ENCODE measurements around the gene COL4A5.

The COL4A5 gene

GRCh38 chrX:108484251-108484650 is 44.6 kb downstream of the COL4A5 start:
- H3K4me3 ChIP-seq (ENCODE audit: low read length): no peak overlapping the region
- no peaks in the 10 kb centered on the region for H3K36me3 ChIP-seq (ENCODE audit: insufficient read depth, low read length)
- H2AFZ ChIP-seq (ENCODE audit: low read depth, low read length): no peak overlapping the region
- no peaks in the 10 kb centered on the region for H3K27me3 ChIP-seq (ENCODE audit: insufficient read depth, low read length)
- peaks cover 1% of the 10 kb centered on the region for H3K9me3 ChIP-seq (ENCODE audit: low read length)
- no peaks in the 10 kb centered on the region for H3K4me1 ChIP-seq (ENCODE audit: insufficient read depth, low read length)

DNA sequence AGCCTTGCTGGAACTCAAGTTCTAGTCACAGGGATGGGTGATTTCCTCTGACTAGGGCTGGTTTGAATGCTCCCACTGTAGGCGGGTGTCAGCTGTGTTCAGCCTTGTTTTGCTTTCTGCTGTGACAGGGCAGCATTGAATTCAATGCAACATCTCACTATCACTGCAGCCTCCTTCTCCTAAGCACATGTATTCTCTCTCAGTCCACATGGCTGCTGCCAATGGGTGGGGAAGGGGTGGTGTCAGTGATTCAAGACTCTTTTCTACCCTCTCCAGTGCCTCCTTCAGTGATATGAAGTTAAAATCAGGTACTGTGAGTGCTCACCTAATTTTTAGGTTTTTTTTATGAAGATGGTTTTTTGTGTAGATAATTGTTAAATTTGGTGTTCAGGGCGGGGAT is 46.3 kb downstream of the COL4A5 start:
- H2AFZ ChIP-seq (ENCODE audit: low read depth, low read length): no peak overlapping the region
- H3K36me3 ChIP-seq (ENCODE audit: insufficient read depth, low read length): no peaks in the 10 kb centered on the region
- H3K9me3 ChIP-seq (ENCODE audit: low read length): peaks cover 1% of the 10 kb centered on the region
- no peaks in the 10 kb centered on the region for H3K4me1 ChIP-seq (ENCODE audit: insufficient read depth, low read length)
- H3K27me3 ChIP-seq (ENCODE audit: insufficient read depth, low read length): no peaks in the 10 kb centered on the region
- no peak overlapping the region for H3K4me3 ChIP-seq (ENCODE audit: low read length)

- Histone ChIP-seq H3K4me1 (ENCODE audit: insufficient read depth, low read length) (no peaks in the 10 kb centered on the region), H3K27me3 (ENCODE audit: insufficient read depth, low read length) (no peaks in the 10 kb centered on the region), H3K36me3 (ENCODE audit: insufficient read depth, low read length) (no peaks in the 10 kb centered on the region), H3K4me3 (ENCODE audit: low read length) (no peak overlapping the region), H2AFZ (ENCODE audit: low read depth, low read length) (no peak overlapping the region), H3K9me3 (ENCODE audit: low read length) (no peaks in the 10 kb centered on the region)
Measured at GRCh38 chrX:108494406-108495090, 54.9 kb downstream of the COL4A5 start.

- Histone ChIP-seq H3K4me3 (ENCODE audit: low read length) (no peak overlapping the region), H3K36me3 (ENCODE audit: insufficient read depth, low read length) (no peaks in the 10 kb centered on the region), H2AFZ (ENCODE audit: low read depth, low read length) (no peak overlapping the region), H3K9me3 (ENCODE audit: low read length) (no peaks in the 10 kb centered on the region), H3K4me1 (ENCODE audit: insufficient read depth, low read length) (no peaks in the 10 kb centered on the region), H3K27me3 (ENCODE audit: insufficient read depth, low read length) (no peaks in the 10 kb centered on the region)
Measured at GRCh38 chrX:108511721-108512120, 72.1 kb downstream of the COL4A5 start.

DNA sequence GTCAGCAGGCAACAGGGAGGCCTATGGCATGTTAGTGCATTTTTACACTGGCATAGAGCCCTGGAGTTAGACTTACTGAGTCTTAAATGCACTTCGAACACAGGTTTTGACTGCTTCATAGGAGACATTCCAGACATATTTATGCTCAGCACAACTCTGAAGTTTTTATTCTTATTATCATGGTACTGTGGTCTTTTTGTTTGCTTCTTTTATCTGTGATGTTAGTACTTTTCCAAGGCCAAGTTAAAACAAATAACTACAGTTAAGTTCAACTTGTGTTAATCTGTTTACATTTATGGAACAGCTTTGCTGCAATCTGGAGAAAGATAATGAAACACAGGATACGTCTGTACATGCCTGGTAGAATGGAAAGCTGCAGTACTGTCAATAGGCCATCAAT is 76.5 kb downstream of the COL4A5 start:
- Histone ChIP-seq H3K9me3 (ENCODE audit: low read length) (no peaks in the 10 kb centered on the region), H2AFZ (ENCODE audit: low read depth, low read length) (no peak overlapping the region), H3K36me3 (ENCODE audit: insufficient read depth, low read length) (no peaks in the 10 kb centered on the region), H3K27me3 (ENCODE audit: insufficient read depth, low read length) (no peaks in the 10 kb centered on the region), H3K4me1 (ENCODE audit: insufficient read depth, low read length) (no peaks in the 10 kb centered on the region), H3K4me3 (ENCODE audit: low read length) (no peak overlapping the region)

DNA sequence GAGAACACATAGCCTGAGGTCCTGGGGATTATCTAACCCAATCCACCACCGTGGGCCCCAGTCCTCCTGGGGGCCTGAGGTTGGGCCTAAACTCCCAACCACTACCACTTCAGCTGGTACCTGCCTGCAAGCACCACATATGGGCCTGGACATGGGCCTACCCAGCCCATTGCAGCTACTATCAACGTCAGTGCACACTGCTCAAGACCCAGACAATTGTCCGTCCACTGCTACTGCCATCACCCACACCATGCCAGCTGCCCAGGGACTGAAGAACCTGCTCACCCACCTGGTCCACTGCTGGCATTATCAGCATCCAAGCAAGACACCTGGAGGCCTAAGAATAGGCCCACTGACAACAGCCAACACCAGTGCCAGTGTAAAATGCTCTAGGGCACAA is 88.1 kb downstream of the COL4A5 start:
- H2AFZ ChIP-seq (ENCODE audit: low read depth, low read length): no peak overlapping the region

DNA sequence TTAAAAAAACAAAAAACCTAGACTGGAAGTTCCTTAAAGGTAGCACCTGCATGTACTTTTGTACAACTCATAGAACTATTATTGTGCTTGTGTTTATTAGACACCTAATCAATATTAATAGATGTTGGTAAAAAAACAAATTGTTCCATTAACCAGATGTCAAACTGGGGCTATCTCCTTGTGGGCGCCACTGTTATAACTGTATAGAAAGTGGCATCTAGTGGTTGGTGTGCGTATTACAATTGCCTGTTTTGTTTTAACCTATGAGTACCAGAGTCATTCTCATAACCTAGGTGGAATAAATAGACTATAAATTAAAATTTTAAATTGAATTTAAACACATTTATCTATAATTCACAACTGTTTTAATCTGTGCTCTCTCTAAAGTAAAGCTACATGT is 97.4 kb downstream of the COL4A5 start:
- Histone ChIP-seq H3K36me3 (ENCODE audit: insufficient read depth, low read length) (no peaks in the 10 kb centered on the region), H3K4me3 (ENCODE audit: low read length) (no peak overlapping the region), H3K9me3 (ENCODE audit: low read length) (no peaks in the 10 kb centered on the region), H3K27me3 (ENCODE audit: insufficient read depth, low read length) (no peaks in the 10 kb centered on the region), H2AFZ (ENCODE audit: low read depth, low read length) (no peak overlapping the region), H3K4me1 (ENCODE audit: insufficient read depth, low read length) (no peaks in the 10 kb centered on the region)

More for the DNA sequence above, 88.1 kb downstream of the COL4A5 start:
- Histone ChIP-seq H3K4me3 (ENCODE audit: low read length) (no peak overlapping the region), H3K36me3 (ENCODE audit: insufficient read depth, low read length) (no peaks in the 10 kb centered on the region), H3K4me1 (ENCODE audit: insufficient read depth, low read length) (no peaks in the 10 kb centered on the region), H3K27me3 (ENCODE audit: insufficient read depth, low read length) (no peaks in the 10 kb centered on the region), H3K9me3 (ENCODE audit: low read length) (peaks cover 2% of the 10 kb centered on the region)

DNA sequence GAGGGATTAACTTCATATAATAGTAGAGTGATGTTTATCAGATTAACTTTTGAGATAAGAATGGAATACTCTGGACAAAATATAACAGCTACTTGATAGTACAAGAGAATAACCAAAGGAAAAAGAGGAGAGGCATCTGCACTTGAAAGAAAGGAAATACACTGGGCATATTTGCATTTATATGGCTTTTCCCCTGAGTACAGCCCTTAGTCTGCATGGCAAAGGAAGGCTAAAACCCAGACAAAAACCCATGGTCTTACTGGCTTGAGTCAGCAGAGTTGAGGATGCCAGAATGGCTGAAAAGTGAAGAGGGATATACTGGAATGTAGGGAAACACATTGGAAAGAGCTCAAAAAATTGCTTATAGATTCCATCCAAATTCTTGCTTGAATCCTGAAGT is 101.6 kb downstream of the COL4A5 start:
- Histone ChIP-seq H3K27me3 (ENCODE audit: insufficient read depth, low read length) (no peaks in the 10 kb centered on the region), H3K9me3 (ENCODE audit: low read length) (no peaks in the 10 kb centered on the region), H2AFZ (ENCODE audit: low read depth, low read length) (no peak overlapping the region), H3K4me3 (ENCODE audit: low read length) (no peak overlapping the region), H3K4me1 (ENCODE audit: insufficient read depth, low read length) (no peaks in the 10 kb centered on the region), H3K36me3 (ENCODE audit: insufficient read depth, low read length) (no peaks in the 10 kb centered on the region)

GRCh38 chrX:108557580-108557979 is 117.9 kb downstream of the COL4A5 start:
- no peaks in the 10 kb centered on the region for H3K4me1 ChIP-seq (ENCODE audit: insufficient read depth, low read length)
- H2AFZ ChIP-seq (ENCODE audit: low read depth, low read length): no peak overlapping the region
- H3K4me3 ChIP-seq (ENCODE audit: low read length): no peak overlapping the region
- no peaks in the 10 kb centered on the region for H3K9me3 ChIP-seq (ENCODE audit: low read length)
- no peaks in the 10 kb centered on the region for H3K27me3 ChIP-seq (ENCODE audit: insufficient read depth, low read length)
- H3K36me3 ChIP-seq (ENCODE audit: insufficient read depth, low read length): no peaks in the 10 kb centered on the region

DNA sequence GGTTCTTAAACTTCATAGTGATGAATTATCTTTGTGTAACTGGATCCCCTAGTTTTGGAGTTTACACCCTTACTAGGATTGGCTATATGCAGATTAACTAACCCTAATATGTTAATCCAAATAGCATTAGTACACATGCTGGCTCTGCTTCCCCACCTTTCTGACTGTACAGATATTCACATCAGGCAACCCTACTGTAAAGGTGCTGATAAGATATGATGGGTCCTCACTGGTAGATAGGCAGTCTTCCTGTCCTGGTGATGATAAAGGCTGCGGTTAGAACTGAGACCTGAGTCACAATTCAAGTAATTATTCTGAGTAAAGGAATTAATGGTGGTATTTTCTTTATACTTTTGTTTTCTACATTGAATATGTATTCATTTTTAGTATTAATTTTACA is 118.6 kb downstream of the COL4A5 start:
- H3K4me1 ChIP-seq (ENCODE audit: insufficient read depth, low read length): no peaks in the 10 kb centered on the region
- no peaks in the 10 kb centered on the region for H3K9me3 ChIP-seq (ENCODE audit: low read length)
- H2AFZ ChIP-seq (ENCODE audit: low read depth, low read length): no peak overlapping the region
- no peaks in the 10 kb centered on the region for H3K36me3 ChIP-seq (ENCODE audit: insufficient read depth, low read length)
- H3K4me3 ChIP-seq (ENCODE audit: low read length): no peak overlapping the region
- H3K27me3 ChIP-seq (ENCODE audit: insufficient read depth, low read length): no peaks in the 10 kb centered on the region

- Histone ChIP-seq H3K4me1 (ENCODE audit: insufficient read depth, low read length) (no peaks in the 10 kb centered on the region), H2AFZ (ENCODE audit: low read depth, low read length) (no peak overlapping the region), H3K27me3 (ENCODE audit: insufficient read depth, low read length) (no peaks in the 10 kb centered on the region), H3K4me3 (ENCODE audit: low read length) (no peak overlapping the region), H3K9me3 (ENCODE audit: low read length) (no peaks in the 10 kb centered on the region), H3K36me3 (ENCODE audit: insufficient read depth, low read length) (no peaks in the 10 kb centered on the region)
Measured at GRCh38 chrX:108573136-108573535, 133.5 kb downstream of the COL4A5 start.

DNA sequence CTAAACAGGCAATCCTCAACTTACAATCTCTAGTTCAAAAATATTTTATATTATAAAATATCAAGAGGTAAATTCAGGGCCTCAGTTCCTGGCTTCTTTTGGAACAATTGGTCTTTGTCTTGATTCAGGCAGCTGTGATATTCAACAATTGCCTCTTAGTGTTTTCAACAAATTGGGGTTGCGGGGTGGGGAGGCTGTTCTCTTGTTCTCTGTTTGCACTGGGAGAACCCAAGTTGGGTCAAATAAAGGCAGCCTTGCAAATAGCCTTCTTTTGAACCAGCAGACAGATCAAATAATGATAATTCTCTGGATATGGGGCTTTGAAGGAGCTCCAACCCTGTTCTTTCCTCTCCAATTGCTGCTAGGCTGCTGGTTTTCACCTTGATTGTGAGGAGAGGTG is 142.5 kb downstream of the COL4A5 start:
- Histone ChIP-seq H3K27me3 (ENCODE audit: insufficient read depth, low read length) (no peaks in the 10 kb centered on the region), H3K4me3 (ENCODE audit: low read length) (no peak overlapping the region), H3K4me1 (ENCODE audit: insufficient read depth, low read length) (no peaks in the 10 kb centered on the region), H3K9me3 (ENCODE audit: low read length) (no peaks in the 10 kb centered on the region), H3K36me3 (ENCODE audit: insufficient read depth, low read length) (peaks cover 4% of the 10 kb centered on the region), H2AFZ (ENCODE audit: low read depth, low read length) (no peak overlapping the region)

DNA sequence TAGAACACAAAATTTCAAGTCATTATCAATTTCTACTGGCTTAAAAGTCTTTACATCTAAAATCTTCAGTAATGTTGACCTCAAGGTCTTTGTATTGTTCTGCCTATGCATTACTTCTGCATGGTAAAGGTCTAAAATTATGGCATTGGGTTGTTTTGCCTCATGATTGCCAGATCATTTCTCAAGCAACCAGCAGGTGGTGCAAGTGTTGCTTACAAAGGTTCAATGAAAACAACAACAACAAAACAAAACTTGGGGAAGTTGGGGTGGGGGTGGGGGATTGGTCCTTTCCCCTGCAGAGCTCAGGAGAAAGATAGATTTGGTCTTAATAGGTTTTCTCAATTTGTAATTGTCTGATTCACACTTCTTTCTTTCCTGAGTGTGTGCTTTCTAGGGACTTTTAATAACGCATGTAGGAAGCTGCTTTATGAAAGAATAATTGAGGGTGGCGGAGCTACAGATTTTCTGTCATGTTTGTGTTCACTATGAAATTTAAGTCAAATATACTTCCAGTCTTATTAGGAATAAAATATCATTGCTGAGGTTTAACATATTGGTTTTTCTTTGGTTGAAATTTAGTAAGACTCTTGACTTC is 145.1 kb downstream of the COL4A5 start:
- no peaks in the 10 kb centered on the region for H3K4me1 ChIP-seq (ENCODE audit: insufficient read depth, low read length)

DNA sequence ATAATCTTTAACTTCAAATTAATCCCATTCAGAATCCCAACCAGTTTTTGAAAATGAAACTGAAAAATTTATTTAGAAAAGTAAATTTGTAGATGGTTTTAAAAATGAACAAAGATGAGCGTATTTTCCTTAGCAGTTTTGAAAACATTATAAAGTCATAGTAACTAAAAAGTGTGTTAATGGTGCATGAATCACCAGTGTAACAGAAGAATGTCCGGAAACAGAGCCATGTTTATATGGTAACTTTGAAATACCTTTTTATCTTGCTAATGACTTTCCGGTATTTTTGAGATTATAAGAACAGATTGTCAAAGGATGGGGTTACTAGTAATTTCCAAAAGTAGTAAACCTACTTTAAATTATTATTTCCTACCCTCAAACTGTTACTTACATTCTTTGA is 150.9 kb downstream of the COL4A5 start:
- Histone ChIP-seq H3K36me3 (ENCODE audit: insufficient read depth, low read length) (no peaks in the 10 kb centered on the region), H3K9me3 (ENCODE audit: low read length) (no peaks in the 10 kb centered on the region), H3K27me3 (ENCODE audit: insufficient read depth, low read length) (no peaks in the 10 kb centered on the region), H3K4me1 (ENCODE audit: insufficient read depth, low read length) (no peaks in the 10 kb centered on the region), H3K4me3 (ENCODE audit: low read length) (no peak overlapping the region), H2AFZ (ENCODE audit: low read depth, low read length) (no peak overlapping the region)

More for the DNA sequence above, 145.1 kb downstream of the COL4A5 start:
- Histone ChIP-seq H3K4me3 (ENCODE audit: low read length) (no peak overlapping the region), H3K36me3 (ENCODE audit: insufficient read depth, low read length) (peaks cover 4% of the 10 kb centered on the region), H3K27me3 (ENCODE audit: insufficient read depth, low read length) (no peaks in the 10 kb centered on the region), H3K9me3 (ENCODE audit: low read length) (no peaks in the 10 kb centered on the region), H2AFZ (ENCODE audit: low read depth, low read length) (no peak overlapping the region)
